Calu3 (cell line): ENCODE measurements around the gene ARHGAP26. TPM values are rescaled to one million over a fixed set of nuclear protein-coding genes. Genes with fewer than 3 reads are reported as not detected.

Experiments used
- BruUV-seq: library from RNA; stranded (reverse); fragments of 400-500 nt; replicated peaks from 2 replicates; lab custom pipeline; 2021; lab: Mats Ljungman, UMichigan
- CTCF ChIA-PET: fragments of 300-600 bp; sonication (Branson Sonifier 250); formaldehyde crosslinking; loops from one replicate; lab custom pipeline; 2022; ENCODE audit warnings: antibody characterized with exemption; lab: Charles Lee
- DNase-seq: peaks from one replicate; pipeline ENCODE4 v3.0.0; 2022
- H3K27ac Mint-ChIP-seq: one replicate; pipeline ENCODE4 v1.8.0; 2022; ENCODE audit warnings: mixed read lengths; ENCODE audit not compliant: unreplicated experiment
- H3K27me3 Mint-ChIP-seq: one replicate; pipeline ENCODE4 v1.8.0; 2022; ENCODE audit warnings: mixed read lengths; ENCODE audit not compliant: unreplicated experiment
- H3K36me3 Mint-ChIP-seq: one replicate; pipeline ENCODE4 v1.8.0; 2022; ENCODE audit warnings: mild to moderate bottlenecking, moderate library complexity, mixed read lengths; ENCODE audit not compliant: insufficient read depth, unreplicated experiment
- H3K4me1 Mint-ChIP-seq: one replicate; pipeline ENCODE4 v1.8.0; 2022; ENCODE audit warnings: mild to moderate bottlenecking, low read depth, mixed read lengths; ENCODE audit not compliant: unreplicated experiment
- H3K4me3 Mint-ChIP-seq: one replicate; pipeline ENCODE4 v1.8.0; 2022; ENCODE audit warnings: mild to moderate bottlenecking, low read depth, moderate library complexity, mixed read lengths; ENCODE audit not compliant: unreplicated experiment
- H3K9me3 Mint-ChIP-seq: one replicate; pipeline ENCODE4 v1.8.0; 2022; ENCODE audit warnings: low read depth, mixed read lengths; ENCODE audit not compliant: unreplicated experiment
- CTCF ChIP-seq: fragments of 200-600 bp; IDR thresholded peaks from one replicate; pipeline ENCODE4 v1.8.0; 2022; ENCODE audit warnings: antibody characterized with exemption; ENCODE audit not compliant: unreplicated experiment
- intact Hi-C: fragments of 100-400 bp; cut with micrococcal nuclease; formaldehyde crosslinking; loops from one replicate; pipeline ENCODE4 v1.10.0; 2022; ENCODE audit not compliant: unreplicated experiment
- total RNA-seq: library from RNA; stranded (reverse); gene quantifications from 2 replicates; pipeline ENCODE4 v1.2.3, GENCODE V29; 2022

The ARHGAP26 gene
- total RNA-seq, 1 experiment from 2014 or later = 118 TPM

GRCh38 chr5:143053780-143054179 is 283.6 kb downstream of the ARHGAP26 start:
- no peak for TF ChIP-seq CTCF
- H3K27me3 Mint-ChIP-seq = no peaks in the 10 kb centered on the region
- intact Hi-C loops = no loop called here
- H3K4me3 Mint-ChIP-seq = no peak overlapping the region
- CTCF ChIA-PET = no interaction called here
- no peaks in the 10 kb centered on the region for H3K9me3 Mint-ChIP-seq
- no TSS peak for BruUV-seq
- peaks cover 32% of the 10 kb centered on the region for H3K36me3 Mint-ChIP-seq
- DNase-seq = no peak
- H3K4me1 Mint-ChIP-seq = peaks cover 13% of the 10 kb centered on the region
- H3K27ac Mint-ChIP-seq = no peak overlapping the region

GRCh38 chr5:143054480-143054941 is 284.3 kb downstream of the ARHGAP26 start:
- CTCF ChIA-PET = no interaction called here
- Mint-ChIP-seq H3K27ac (no peak overlapping the region), H3K4me1 (peaks cover 13% of the 10 kb centered on the region), H3K27me3 (no peaks in the 10 kb centered on the region), H3K36me3 (peaks cover 36% of the 10 kb centered on the region), H3K9me3 (no peaks in the 10 kb centered on the region), H3K4me3 (no peak overlapping the region)
- no TSS peak for BruUV-seq
- intact Hi-C loops = no loop called here
- TF ChIP-seq CTCF = no peak
- no peak for DNase-seq

- H3K27ac Mint-ChIP-seq = no peak overlapping the region
- H3K27me3 Mint-ChIP-seq = no peaks in the 10 kb centered on the region
- peaks cover 18% of the 10 kb centered on the region for H3K4me1 Mint-ChIP-seq
- intact Hi-C loops = no loop called here
- TF ChIP-seq CTCF = no peak
- BruUV-seq = no TSS peak
- peaks cover 44% of the 10 kb centered on the region for H3K36me3 Mint-ChIP-seq
- H3K4me3 Mint-ChIP-seq = no peak overlapping the region
- no peak for DNase-seq
- no peaks in the 10 kb centered on the region for H3K9me3 Mint-ChIP-seq
- CTCF ChIA-PET = no interaction called here
These were observed 285.6 kb downstream of the ARHGAP26 start for GRCh38 chr5:143055596-143056338.

GRCh38 chr5:143056339-143056704 is 286.1 kb downstream of the ARHGAP26 start:
- CTCF ChIA-PET = no interaction called here
- DNase-seq = no peak
- intact Hi-C loops = no loop called here
- no peak for TF ChIP-seq CTCF
- no peak overlapping the region for H3K27ac Mint-ChIP-seq
- H3K27me3 Mint-ChIP-seq = no peaks in the 10 kb centered on the region
- H3K9me3 Mint-ChIP-seq = no peaks in the 10 kb centered on the region
- peaks cover 18% of the 10 kb centered on the region for H3K4me1 Mint-ChIP-seq
- H3K4me3 Mint-ChIP-seq = no peak overlapping the region
- BruUV-seq = no TSS peak
- H3K36me3 Mint-ChIP-seq = peaks cover 45% of the 10 kb centered on the region
